ENCODE data around the gene ANKRD34A. TPM values are rescaled to one million over a fixed set of nuclear protein-coding genes. Genes with fewer than 3 reads are reported as not detected.
A peak's percentile ranks its signal among the peaks of the same experiment; 100 is the strongest.

ANKRD34A gene
- total and polyA plus RNA-seq, 2 of the 13 experiments (the other 11 are each of a cell fraction or from before 2014, with no cell fraction given), result 0.05 to 0.07 TPM

DNA sequence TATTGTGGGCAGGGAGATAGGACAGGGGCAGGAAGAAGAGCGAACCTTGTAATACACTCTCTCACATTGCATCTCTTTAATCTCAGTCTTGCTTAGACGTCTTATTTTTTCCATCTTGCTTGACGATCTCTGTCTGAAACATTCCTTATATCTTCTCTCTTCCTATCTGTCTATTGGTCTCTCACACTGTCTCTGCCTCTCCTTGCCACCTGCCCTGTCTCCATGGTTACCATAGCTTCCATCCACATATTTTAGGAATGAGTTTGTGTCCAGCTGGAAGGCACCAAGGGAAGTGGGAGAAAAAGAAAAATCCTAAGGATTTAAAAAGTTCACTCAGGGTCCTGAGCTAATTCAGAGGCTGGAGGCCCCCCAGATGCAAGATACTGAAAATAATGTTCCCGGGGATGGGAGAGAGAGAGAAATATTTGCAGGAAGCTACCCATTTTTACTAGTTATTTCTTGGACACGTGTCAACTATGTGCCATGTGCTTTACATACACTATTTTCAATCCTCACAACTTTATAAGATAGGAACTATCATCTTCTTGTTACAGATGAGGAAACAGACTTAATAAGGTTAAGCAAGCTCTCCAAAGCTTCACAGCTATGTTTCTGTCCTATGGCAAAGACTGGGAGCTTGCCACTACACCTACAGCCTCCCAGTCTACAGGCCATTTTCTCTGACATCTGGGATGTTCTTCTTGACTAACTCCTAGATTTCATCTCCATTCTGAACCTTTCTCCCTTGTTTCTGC lies 933 bp downstream of the ANKRD34A start:
- H3K4me2 ChIP-seq (ENCODE audit: low read depth, low read length), result peak overlapping the region; percentile 93
- peak overlapping the region; percentile 77 to 84 (median 82) for H3K4me3 ChIP-seq (replicated peaks in 1 of 3; ENCODE audit: insufficient read depth in 1 of 3, low read depth in 2 of 3, low read length in 3 of 3)
- no peaks in the 10 kb centered on the region for H3K79me2 ChIP-seq (ENCODE audit: insufficient read depth, low read length)
- peak overlapping the region; percentile 53 for H3K27ac ChIP-seq (ENCODE audit: extremely low read length, insufficient read depth, low read length)
- BruUV-seq (replicated peaks), result no TSS peak
- intact Hi-C loops (cut with micrococcal nuclease; ENCODE audit: unreplicated experiment) (loop anchor here (2.0 to 5.0 kb wide), 3 partner anchors 37 to 106 kb away; partner anchors contain the start of genes PIAS3 and RBM8A), in situ Hi-C loops (cut with HindIII; ENCODE audit: extremely low pct_ligation_motif_present, low pct_unique_long_range_greater_than_20kb) (loop anchor here (5.0 kb wide), 1 partner anchor 36 kb away; the partner anchor contains the start of gene RBM8A)
- WGBS (ENCODE audit: low lambda C conversion rate), result 25% methylated on average over 5 of the region's 5 CpGs
- no peaks in the 10 kb centered on the region for H3K9me3 ChIP-seq (ENCODE audit: low read length)
- no peak overlapping the region for H2AFZ ChIP-seq (ENCODE audit: low read length)
- peaks cover 53% of the 10 kb centered on the region for H3K4me1 ChIP-seq (ENCODE audit: insufficient read depth, low read length)
- CTCF ChIA-PET (ENCODE audit: low intra/inter-chr PET ratio, low total read pairs), result no interaction called here
- POLR2A ChIA-PET, result interaction anchor here (0.6 to 3.4 kb wide), 14 partner anchors 9 to 118 kb away, joined by 3 to 51 read pairs (median 4); partner anchors contain the start of genes NUDT17, PIAS3 and RBM8A
- H4K20me1 ChIP-seq (ENCODE audit: insufficient read depth, low read length), result no peaks in the 10 kb centered on the region
- FAIRE-seq (no peak), DNase-seq (ENCODE audit: low spot score) (no peak), ATAC-seq (no peak)
- H3K27me3 ChIP-seq (ENCODE audit: control insufficient read depth in 1 of 2, insufficient read depth in 2 of 2, low read length in 2 of 2), result peaks cover 0 to 30% of the 10 kb centered on the region in 2 experiments; a peak in 3 of 5 replicates
- H3K9ac ChIP-seq (ENCODE audit: insufficient read depth, low read depth, low read length), result peak overlapping the region; percentile 78
- TF ChIP-seq, protein P1, sequence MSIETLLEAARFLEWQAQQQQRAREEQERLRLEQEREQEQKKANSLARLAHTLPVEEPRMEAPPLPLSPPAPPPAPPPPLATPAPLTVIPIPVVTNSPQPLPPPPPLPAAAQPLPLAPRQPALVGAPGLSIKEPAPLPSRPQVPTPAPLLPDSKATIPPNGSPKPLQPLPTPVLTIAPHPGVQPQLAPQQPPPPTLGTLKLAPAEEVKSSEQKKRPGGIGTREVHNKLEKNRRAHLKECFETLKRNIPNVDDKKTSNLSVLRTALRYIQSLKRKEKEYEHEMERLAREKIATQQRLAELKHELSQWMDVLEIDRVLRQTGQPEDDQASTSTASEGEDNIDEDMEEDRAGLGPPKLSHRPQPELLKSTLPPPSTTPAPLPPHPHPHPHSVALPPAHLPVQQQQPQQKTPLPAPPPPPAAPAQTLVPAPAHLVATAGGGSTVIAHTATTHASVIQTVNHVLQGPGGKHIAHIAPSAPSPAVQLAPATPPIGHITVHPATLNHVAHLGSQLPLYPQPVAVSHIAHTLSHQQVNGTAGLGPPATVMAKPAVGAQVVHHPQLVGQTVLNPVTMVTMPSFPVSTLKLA (IDR thresholded peaks at IDR 0.05), result peak; percentile 84
- TF ChIP-seq HNF4G (IDR thresholded peaks at IDR 0.05; ENCODE audit: borderline replicate concordance, low read depth, low read length) (no peak), HNF4G (CRISPR knock-in tag; IDR thresholded peaks at IDR 0.05; ENCODE audit: borderline replicate concordance, low read depth) (no peak), RFX1 (IDR thresholded peaks at IDR 0.05) (peak; percentile 52), SIN3A (IDR thresholded peaks at IDR 0.05; ENCODE audit: borderline replicate concordance, low read depth, low read length) (no peak), RELA (CRISPR knock-in tag; IDR thresholded peaks at IDR 0.05) (no peak), RFX3 (CRISPR knock-in tag; IDR thresholded peaks at IDR 0.05) (peak; percentile 58), ZNF451 (CRISPR knock-in tag; IDR thresholded peaks at IDR 0.05) (no peak), ZSCAN20 (CRISPR knock-in tag; IDR thresholded peaks at IDR 0.05; ENCODE audit: borderline replicate concordance) (no peak), POLR2A (IDR thresholded peaks at IDR 0.05; ENCODE audit: insufficient read depth in 1 of 2, low read depth in 2 of 2, low read length in 2 of 2) (no peak), SAP130 (CRISPR knock-in tag; IDR thresholded peaks at IDR 0.05; ENCODE audit: low read depth) (peak; percentile 33), ZNF550 (CRISPR knock-in tag; IDR thresholded peaks at IDR 0.05; ENCODE audit: borderline replicate concordance) (no peak), CSRNP1 (CRISPR knock-in tag; IDR thresholded peaks at IDR 0.05) (no peak), ZNF20 (CRISPR knock-in tag; IDR thresholded peaks at IDR 0.05) (no peak)
- no peaks in the 10 kb centered on the region for H3K36me3 ChIP-seq (replicated peaks in 1 of 2; ENCODE audit: control insufficient read depth in 1 of 2, insufficient read depth in 2 of 2, low read length in 2 of 2)
